IMR-90 (cell line): ENCODE measurements around the gene WDR13. TPM values are rescaled to one million over a fixed set of nuclear protein-coding genes. Genes with fewer than 3 reads are reported as not detected.

Experiments
- ATAC-seq: fragments of 200-7000 bp; cut with Tn5 transposase; 2 replicates; pipeline ENCODE4 v1.9.1; 2020; ENCODE audit warnings: low read depth, mild to moderate bottlenecking, moderate library complexity
- BruUV-seq: library from RNA; stranded (reverse); fragments of 400-500 nt; replicated peaks from 2 replicates; lab custom pipeline; 2021; lab: Mats Ljungman, UMichigan
- CTCF ChIA-PET: fragments of 300-600 bp; formaldehyde crosslinking; extraction: SDS; loops from one replicate; lab custom pipeline; 2021; ENCODE audit warnings: antibody characterized with exemption; lab: Yijun Ruan, JAX
- POLR2A ChIA-PET: fragments of 300-600 bp; sonication (Branson Sonifier 250); formaldehyde crosslinking; loops from one replicate; lab custom pipeline; 2022; ENCODE audit warnings: antibody characterized with exemption; ENCODE audit not compliant: unreplicated experiment; lab: Charles Lee
- DNase-seq: peaks from one replicate; pipeline ENCODE4 v3.0.0; 2013
- H2AFZ ChIP-seq: replicated peaks from 2 replicates; pipeline ENCODE3; 2013; ENCODE audit warnings: low read length, mild to moderate bottlenecking; ENCODE audit not compliant: poor library complexity
- H2AK5ac ChIP-seq: 2 replicates; pipeline ENCODE4 v1.6.1; 2013; ENCODE audit warnings: low read depth, low read length, inconsistent platforms
- H2AK9ac ChIP-seq: replicated peaks from 2 replicates; pipeline ENCODE3; 2013; ENCODE audit warnings: mild to moderate bottlenecking, low read depth, low read length, moderate library complexity; ENCODE audit not compliant: poor library complexity
- H2BK120ac ChIP-seq: 2 replicates; pipeline ENCODE4 v1.6.1; 2013; ENCODE audit warnings: low read depth, low read length, inconsistent platforms
- H2BK15ac ChIP-seq: 3 replicates; pipeline ENCODE4 v1.6.1; 2013; ENCODE audit warnings: low read depth, low read length, inconsistent platforms
- H2BK20ac ChIP-seq: 2 replicates; pipeline ENCODE4 v1.6.1; 2013; ENCODE audit warnings: low read depth, mild to moderate bottlenecking, inconsistent platforms, low read length, moderate library complexity
- H2BK5ac ChIP-seq: 2 replicates; pipeline ENCODE4 v1.6.1; 2013; ENCODE audit warnings: mild to moderate bottlenecking, low read depth, low read length, inconsistent platforms; ENCODE audit not compliant: poor library complexity, severe bottlenecking
- H3K14ac ChIP-seq: replicated peaks from 2 replicates; pipeline ENCODE4 v1.6.1; 2013; ENCODE audit warnings: low read depth, low read length, inconsistent platforms
- H3K18ac ChIP-seq: 2 replicates; pipeline ENCODE4 v1.6.1; 2013; ENCODE audit warnings: low read depth, low read length, control low read depth
- H3K23ac ChIP-seq: 2 replicates; pipeline ENCODE4 v1.6.1; 2013; ENCODE audit warnings: low read depth, low read length, inconsistent platforms
- H3K27ac ChIP-seq: 2 replicates; pipeline ENCODE4 v1.5.1; 2013; ENCODE audit warnings: mild to moderate bottlenecking, control low read depth, low read length; ENCODE audit not compliant: insufficient read depth
- H3K27me3 ChIP-seq: 2 replicates; pipeline ENCODE4 v1.6.1; 2013; ENCODE audit warnings: low read length; ENCODE audit not compliant: control insufficient read depth, insufficient read depth
- H3K36me3 ChIP-seq: 2 replicates; pipeline ENCODE4 v1.6.1; 2013; ENCODE audit warnings: low read length, mixed read lengths; ENCODE audit not compliant: control insufficient read depth, insufficient read depth
- H3K4ac ChIP-seq: 2 replicates; pipeline ENCODE4 v1.6.1; 2013; ENCODE audit warnings: low read depth, low read length, inconsistent platforms
- H3K4me1 ChIP-seq: 2 replicates; pipeline ENCODE4 v1.6.1; 2013; ENCODE audit warnings: low read length, mixed read lengths; ENCODE audit not compliant: control insufficient read depth, insufficient read depth
- H3K4me2 ChIP-seq: 2 replicates; pipeline ENCODE4 v1.6.1; 2013; ENCODE audit warnings: low read depth, mild to moderate bottlenecking, control low read depth, low read length, moderate library complexity
- H3K4me3 ChIP-seq: 2 replicates; pipeline ENCODE4 v1.5.1; 2013; ENCODE audit warnings: low read depth, mild to moderate bottlenecking, control low read depth, low read length, moderate library complexity; ENCODE audit not compliant: insufficient read depth
- H3K56ac ChIP-seq: 2 replicates; pipeline ENCODE4 v1.6.1; 2013; ENCODE audit warnings: low read length, inconsistent platforms; ENCODE audit not compliant: insufficient read depth; ENCODE audit errors: extremely low read depth
- H3K79me1 ChIP-seq, 2 experiments: 2 replicates each; pipeline ENCODE4 v1.6.1; 2013; ENCODE audit warnings: low read length in 2 of 2, inconsistent platforms in 1 of 2, low read depth in 1 of 2
- H3K9ac ChIP-seq: 2 replicates; pipeline ENCODE4 v1.6.1; 2013; ENCODE audit warnings: low read depth, low read length, control low read depth
- H3K9me1 ChIP-seq: 2 replicates; pipeline ENCODE4 v1.6.1; 2013; ENCODE audit warnings: low read length, inconsistent platforms; ENCODE audit not compliant: insufficient read depth
- H3K9me3 ChIP-seq: 2 replicates; pipeline ENCODE4 v1.6.1; 2013; ENCODE audit warnings: low read length; ENCODE audit not compliant: control insufficient read depth, insufficient read depth
- H4K20me1 ChIP-seq: 2 replicates; pipeline ENCODE4 v1.6.1; 2013; ENCODE audit warnings: low read length, inconsistent platforms; ENCODE audit not compliant: insufficient read depth
- H4K5ac ChIP-seq: 2 replicates; pipeline ENCODE4 v1.6.1; 2013; ENCODE audit warnings: mild to moderate bottlenecking, low read depth, low read length, control low read depth
- H4K8ac ChIP-seq, 2 experiments: 2 replicates each; pipeline ENCODE4 v1.6.1; 2013; ENCODE audit warnings: low read depth in 2 of 2, low read length in 2 of 2, control low read depth in 1 of 2, inconsistent platforms in 1 of 2
- H4K91ac ChIP-seq: 2 replicates; pipeline ENCODE4 v1.6.1; 2013; ENCODE audit warnings: low read depth, low read length, inconsistent platforms; ENCODE audit not compliant: insufficient read depth
- CHD1 ChIP-seq: IDR thresholded peaks from 2 replicates; pipeline ENCODE4 v1.6.1; 2012; ENCODE audit warnings: low read depth, low read length, improper control_type of control experiment
- FOS ChIP-seq: fragments of 150-350 bp; IDR thresholded peaks from 2 replicates; pipeline ENCODE4 v1.6.1; 2016; ENCODE audit warnings: low read depth, low read length
- MAFK ChIP-seq: IDR thresholded peaks from 2 replicates; pipeline ENCODE4 v1.6.1; 2012; ENCODE audit warnings: low read depth, low read length, improper control_type of control experiment
- MAZ ChIP-seq: IDR thresholded peaks from 2 replicates; pipeline ENCODE4 v1.6.1; 2012; ENCODE audit warnings: low read depth, mild to moderate bottlenecking, low read length, improper control_type of control experiment, moderate library complexity, borderline replicate concordance
- MXI1 ChIP-seq: IDR thresholded peaks from 2 replicates; pipeline ENCODE4 v1.6.1; 2012; ENCODE audit warnings: low read depth, mild to moderate bottlenecking, low read length, moderate library complexity, borderline replicate concordance
- NFE2L2 ChIP-seq: fragments of 150-350 bp; IDR thresholded peaks from 2 replicates; pipeline ENCODE4 v1.6.1; 2016; ENCODE audit warnings: low read depth, mild to moderate bottlenecking, low read length
- POLR2A ChIP-seq: IDR thresholded peaks from 2 replicates; pipeline ENCODE4 v1.6.1; 2012; ENCODE audit warnings: mild to moderate bottlenecking, low read depth, low read length
- RAD21 ChIP-seq: IDR thresholded peaks from 2 replicates; pipeline ENCODE4 v1.6.1; 2012; ENCODE audit warnings: low read length, improper control_type of control experiment
- SMC3 ChIP-seq: fragments of 150-350 bp; IDR thresholded peaks from 2 replicates; pipeline ENCODE4 v1.6.1; 2016; ENCODE audit warnings: low read depth, mild to moderate bottlenecking, antibody characterized with exemption, low read length, moderate library complexity
- USF2 ChIP-seq: fragments of 150-350 bp; IDR thresholded peaks from 2 replicates; pipeline ENCODE4 v1.6.1; 2017; ENCODE audit warnings: mild to moderate bottlenecking, antibody characterized with exemption, low read length, low read depth
- WGBS, 2 experiments: methylation state at CpG; one replicate each; pipeline versions ENCODE4 v1.1.5 to v1.1.7; 2013; ENCODE audit warnings: missing lambda C conversion rate in 2 of 2; ENCODE audit not compliant: insufficient read length in 1 of 2; ENCODE audit errors: extremely low coverage in 2 of 2; 5-methylcytosine and 5-hydroxymethylcytosine counted together
- dilution Hi-C: fragments of 300-500 bp; cut with HindIII; formaldehyde crosslinking; loops from one replicate; pipeline ENCODE4 v1.14.3; 2018; ENCODE audit warnings: low sequenced_read_pairs; ENCODE audit not compliant: unreplicated experiment
- in situ Hi-C: fragments of 300-500 bp; cut with MboI; formaldehyde crosslinking; loops from 3 replicates; pipeline ENCODE4 v1.14.3; 2019; ENCODE audit warnings: low sequenced_read_pairs, inconsistent platforms, mixed read lengths
- intact Hi-C: fragments of 100-400 bp; cut with micrococcal nuclease; formaldehyde crosslinking; loops from 2 replicates; pipeline ENCODE4 v1.10.0; 2022
- polyA plus RNA-seq, 3 experiments: library from polyadenylated mRNA; depleted of rRNA; stranded (reverse); fragments of >200 nt; gene quantifications; 2 replicates each; pipeline ENCODE4 v1.2.3, GENCODE V29; 2012; ENCODE audit warnings: low replicate concordance in 1 of 3
- total RNA-seq: library from RNA; depleted of rRNA; stranded (reverse); fragments of >200 nt; gene quantifications from 2 replicates; pipeline ENCODE4 v1.2.3, GENCODE V29; 2012

The WDR13 gene
- total and polyA plus RNA-seq, 2 of the 4 experiments (the other 2 are of a cell fraction): 62.7 to 153 TPM

GRCh38 chrX:48579259-48579658 lies 18.0 kb upstream of the WDR13 start:
- CTCF ChIA-PET: no interaction called here
- no peaks in the 10 kb centered on the region for H3K9me3 ChIP-seq
- no TSS peak for BruUV-seq

More at GRCh38 chrX:48579259-48579658, 18.0 kb upstream of the WDR13 start:
- H2AK9ac ChIP-seq: no peak overlapping the region
- peaks cover 26% of the 10 kb centered on the region for H3K36me3 ChIP-seq
- H2BK20ac ChIP-seq: no peak overlapping the region
- no peak overlapping the region for H3K56ac ChIP-seq
- H3K4me3 ChIP-seq: no peak overlapping the region
- H3K18ac ChIP-seq: no peak overlapping the region
- H4K91ac ChIP-seq: no peak overlapping the region
- H2AFZ ChIP-seq: no peak overlapping the region
- H3K4me2 ChIP-seq: no peak overlapping the region
- H4K8ac ChIP-seq: no peak overlapping the region
- dilution Hi-C loops (no loop called here), in situ Hi-C loops (no loop called here), intact Hi-C loops (no loop called here)
- no peak for DNase-seq
- H4K5ac ChIP-seq: no peak overlapping the region
- peaks cover 15% of the 10 kb centered on the region; the same call in 1 of the 2 replicates for H4K20me1 ChIP-seq
- no peak overlapping the region for H3K14ac ChIP-seq
- POLR2A ChIA-PET: no interaction called here
- no peak overlapping the region for H3K23ac ChIP-seq
- H3K9me1 ChIP-seq: peaks cover 13% of the 10 kb centered on the region
- no peak overlapping the region for H3K27ac ChIP-seq
- H3K4me1 ChIP-seq: peaks cover 9% of the 10 kb centered on the region
- no peak for ATAC-seq
- TF ChIP-seq CHD1 (no peak), MXI1 (no peak), NFE2L2 (no peak), MAZ (no peak), MAFK (no peak), FOS (no peak), USF2 (no peak), POLR2A (no peak; the same call in 1 of the 2 replicates), SMC3 (no peak), RAD21 (no peak)
- H2AK5ac ChIP-seq: no peak overlapping the region
- H3K79me1 ChIP-seq: peaks cover 16 to 25% of the 10 kb centered on the region in 2 experiments; a peak in 3 of 4 replicates
- H3K9ac ChIP-seq: no peak overlapping the region
- H3K4ac ChIP-seq: no peak overlapping the region
- no peaks in the 10 kb centered on the region for H3K27me3 ChIP-seq
- WGBS, 2 experiments: 50% methylated on average over 1 of the region's 3 CpGs; no CpG with 5 or more reads in 1 of the 2 experiments
- H2BK15ac ChIP-seq: no peak overlapping the region
- H2BK5ac ChIP-seq: no peak overlapping the region
- no peak overlapping the region for H2BK120ac ChIP-seq
